T-helper 1 cell treated with Interleukin-12 subunit alpha and Interleukin-12 subunit beta and Interleukin-4 antibody, amounts not matched to agents 30 ng/mL and 1 ng/mL, for 36 hours (primary cell): ENCODE measurements around the gene PPM1L. TPM values are rescaled to one million over a fixed set of nuclear protein-coding genes. Genes with fewer than 3 reads are reported as not detected.

Source experiments
- intact Hi-C: fragments of 100-400 bp; cut with micrococcal nuclease; formaldehyde crosslinking; loops from one replicate; pipeline ENCODE4 v1.15.1; 2024
- total RNA-seq: library from RNA; stranded (reverse); gene quantifications from 2 replicates; pipeline ENCODE4 v1.2.3, GENCODE V29; 2022

PPM1L gene
- total RNA-seq, 1 donor from 2014 or later: 6.3 TPM

DNA sequence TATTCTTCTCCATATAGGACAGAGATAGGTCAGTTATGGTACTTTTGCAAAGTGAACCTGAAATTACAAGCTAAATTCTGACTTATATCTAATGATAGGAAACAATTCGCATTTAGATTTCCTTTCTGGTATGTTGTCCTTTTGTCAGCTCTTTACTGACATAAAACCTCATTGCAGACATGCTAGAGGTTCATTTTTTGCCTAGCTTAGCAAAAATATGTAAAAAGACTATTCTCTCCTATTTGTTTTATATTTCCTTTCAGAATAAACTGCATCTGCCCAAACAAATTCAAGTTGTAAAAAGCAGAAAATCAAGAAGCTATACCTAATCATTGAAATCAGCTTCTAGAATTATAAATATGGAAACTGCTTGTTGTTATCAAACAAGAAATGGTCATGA lies 168.7 kb downstream of the PPM1L start:
- intact Hi-C loops: no loop called here

DNA sequence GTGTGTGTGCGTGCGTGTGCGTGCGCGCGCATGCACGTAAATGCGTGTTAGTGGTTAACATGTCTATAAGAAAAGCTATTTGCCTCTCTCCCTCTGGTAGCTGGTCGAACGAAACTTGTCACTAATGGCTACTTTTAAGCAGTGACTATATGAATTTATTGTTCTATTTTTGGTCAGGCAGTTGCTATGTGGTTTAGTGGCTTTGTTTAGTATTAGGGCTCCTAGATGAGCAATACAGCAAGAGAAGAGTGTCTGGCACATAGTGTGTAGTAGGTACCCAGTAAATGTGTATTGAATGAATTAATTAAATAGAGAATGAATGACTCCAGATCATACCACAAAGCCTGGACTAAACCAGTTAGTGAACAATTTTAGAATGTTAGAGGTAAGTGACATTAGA lies 171.6 kb downstream of the PPM1L start:
- intact Hi-C loops: loop anchor here (1.0 kb wide), 1 partner anchor 220 kb away; no protein-coding TSS in a partner anchor

DNA sequence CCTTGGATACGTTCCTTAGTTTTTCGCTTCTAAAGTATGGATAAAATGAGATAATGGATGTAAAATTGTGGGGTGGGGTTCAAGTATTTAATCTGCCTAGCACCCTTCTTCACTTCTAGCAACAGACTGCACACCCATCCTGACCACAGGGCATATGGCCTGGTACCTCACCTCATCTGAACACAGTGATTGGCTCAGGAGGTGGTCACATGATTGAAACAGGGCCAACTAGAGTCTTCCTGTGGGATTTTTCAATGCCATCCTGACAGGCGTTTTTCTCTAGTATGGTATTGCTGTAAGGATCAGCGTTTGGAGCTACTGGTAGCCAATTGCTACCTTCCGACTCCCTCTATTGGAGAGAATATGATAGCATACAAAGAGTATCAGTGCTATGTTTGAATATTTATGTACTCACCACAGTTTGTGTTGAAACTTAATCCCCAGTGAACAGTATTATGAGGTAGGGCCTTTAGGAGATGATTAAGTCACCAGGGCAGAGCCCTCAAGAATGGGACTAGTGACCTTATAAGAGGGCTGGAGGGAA lies 172.2 kb downstream of the PPM1L start:
- intact Hi-C loops: loop anchor here (1.0 kb wide), 1 partner anchor 221 kb away; no protein-coding TSS in a partner anchor

GRCh38 chr3:160929595-160929994 lies 173.6 kb downstream of the PPM1L start:
- intact Hi-C loops: no loop called here

DNA sequence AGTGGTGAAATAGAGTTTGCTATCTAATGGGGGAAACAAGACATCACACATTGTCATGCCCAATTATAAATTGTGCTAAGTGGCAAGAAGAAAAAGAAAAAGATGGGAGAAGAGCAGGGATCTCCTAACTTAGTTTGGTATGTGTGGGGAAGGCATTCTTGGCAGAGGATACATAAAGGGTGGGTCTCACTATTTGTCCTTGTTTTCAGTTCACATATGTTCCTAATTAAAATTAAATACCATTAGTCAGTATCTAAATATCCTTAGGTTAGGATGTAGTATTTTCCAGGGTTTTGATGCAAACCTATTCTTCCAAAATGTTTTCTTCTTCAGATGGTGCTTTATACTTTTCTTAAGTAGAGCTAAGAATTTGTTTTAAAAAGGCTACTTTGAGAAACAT lies 175.4 kb downstream of the PPM1L start:
- intact Hi-C loops: no loop called here

DNA sequence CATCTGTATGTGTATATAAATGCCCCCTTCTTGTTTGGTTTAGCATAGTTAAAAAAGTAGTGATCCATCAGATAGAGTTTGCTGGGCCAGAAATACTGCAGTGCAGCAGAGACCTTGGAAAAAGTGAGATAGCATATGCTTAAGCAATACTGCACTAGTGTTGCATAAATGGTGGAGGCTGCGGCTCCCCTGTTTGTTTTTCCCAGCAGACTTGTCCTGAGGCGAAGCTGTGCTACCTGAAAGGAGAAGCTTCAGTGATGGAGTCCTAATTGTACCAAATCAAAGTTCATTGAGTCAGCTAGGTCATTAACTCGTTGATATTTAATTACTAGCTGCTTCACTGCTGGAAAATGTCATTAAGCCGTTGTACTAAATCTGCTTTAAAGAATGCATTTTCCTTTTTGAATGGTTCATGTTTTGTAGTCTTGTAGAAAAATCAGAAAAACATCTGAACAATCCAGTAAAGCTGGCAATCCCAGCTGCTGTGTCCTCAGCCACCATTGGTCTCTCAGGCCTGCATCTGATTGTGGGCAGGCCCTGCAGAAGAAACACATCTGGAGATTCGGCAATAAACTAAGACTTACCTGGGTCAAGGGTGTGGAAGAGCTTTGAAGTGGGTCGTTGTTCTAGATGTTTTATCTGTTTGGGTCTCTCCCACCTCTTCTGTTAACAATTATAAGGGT lies 179.5 kb downstream of the PPM1L start:
- intact Hi-C loops: no loop called here

DNA sequence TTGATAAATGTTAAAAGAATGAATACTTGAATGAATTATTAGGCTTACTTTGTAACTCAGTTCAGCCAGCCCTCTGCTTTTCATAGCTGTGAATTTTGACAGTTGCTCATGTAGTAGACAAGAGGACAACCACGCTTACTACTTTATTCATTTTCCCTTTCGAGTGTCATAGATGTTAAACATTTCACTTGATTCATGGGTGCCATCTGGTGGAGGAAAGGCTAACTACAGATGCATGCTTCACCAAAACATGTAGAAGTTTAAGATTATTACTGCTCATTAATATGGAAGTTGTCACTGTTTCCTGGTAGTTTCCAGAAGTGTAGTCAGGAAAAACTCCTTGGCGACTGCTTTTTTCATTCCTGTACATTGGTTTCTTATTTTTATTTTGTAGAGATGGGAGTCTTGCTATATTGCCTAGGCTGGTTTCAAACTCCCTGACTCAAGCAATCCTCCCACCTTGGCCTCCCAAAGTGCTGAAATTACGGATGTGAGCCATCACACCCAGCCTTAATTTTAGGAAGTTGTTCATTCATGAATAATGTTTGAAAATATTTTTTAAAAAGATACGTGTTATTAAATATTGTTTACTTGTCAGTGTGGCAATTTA lies 186.0 kb downstream of the PPM1L start:
- intact Hi-C loops: loop anchor here (1.0 to 5.0 kb wide), 10 partner anchors 141 to 493 kb away; partner anchors contain the start of genes KPNA4 and TRIM59

DNA sequence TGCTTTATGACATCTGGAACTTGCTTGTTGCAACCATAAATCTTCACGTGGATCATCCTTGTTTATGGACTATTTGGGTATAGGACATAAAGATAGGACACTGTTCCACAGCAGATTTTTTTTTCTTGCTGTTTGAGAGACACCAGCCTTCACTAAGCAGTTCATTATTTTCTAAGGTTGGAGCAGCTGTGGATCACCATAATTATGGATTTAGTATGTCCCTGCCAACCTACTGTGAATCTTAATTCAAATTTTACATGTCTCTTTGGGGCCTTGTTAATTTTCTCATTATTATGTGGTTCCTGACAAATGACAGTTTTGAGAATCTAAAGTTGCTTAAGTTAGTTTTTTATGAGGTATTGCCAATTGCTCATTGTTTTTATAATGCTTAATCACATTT lies 188.0 kb downstream of the PPM1L start:
- intact Hi-C loops: loop anchor here (5.0 kb wide), 3 partner anchors 328 to 478 kb away; no protein-coding TSS in a partner anchor

DNA sequence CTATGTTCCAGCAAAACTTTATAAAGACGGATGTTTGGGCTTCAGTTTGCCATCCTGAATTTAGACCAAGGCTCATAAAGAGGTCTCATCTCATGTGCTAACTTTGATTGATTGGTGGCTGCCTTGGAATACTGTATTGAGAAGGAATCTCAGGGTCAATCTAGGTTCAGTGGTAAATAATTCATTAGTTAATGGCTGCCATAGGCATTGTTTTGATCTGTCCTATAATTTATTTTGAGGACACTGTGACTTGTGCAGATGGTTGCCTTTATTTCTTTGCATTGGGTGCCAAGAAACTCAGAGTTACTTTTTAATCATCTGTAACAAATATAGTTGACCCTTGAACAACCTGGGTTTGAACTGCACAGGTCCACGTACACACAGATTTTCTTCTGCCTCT lies 189.3 kb downstream of the PPM1L start:
- intact Hi-C loops: no loop called here

DNA sequence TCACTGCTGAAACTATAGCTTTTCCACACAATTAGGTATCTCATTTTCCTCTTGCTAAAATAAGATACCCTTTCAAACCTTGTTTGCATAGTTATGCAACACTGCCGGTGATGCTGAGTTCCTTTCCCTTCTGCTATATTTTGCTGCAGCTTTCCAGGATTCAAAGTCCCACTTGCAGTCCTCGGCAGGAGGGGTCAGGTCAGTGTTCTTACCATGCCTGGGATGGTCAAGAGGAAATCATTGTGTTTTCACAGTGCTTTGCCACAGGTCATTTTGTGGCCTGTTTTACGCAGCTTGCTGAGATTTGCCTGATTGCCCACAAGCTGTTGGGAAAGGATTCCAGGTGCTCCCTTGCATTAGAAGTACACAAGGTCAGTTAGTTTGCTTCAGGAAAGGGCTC lies 192.2 kb downstream of the PPM1L start:
- intact Hi-C loops: no loop called here

DNA sequence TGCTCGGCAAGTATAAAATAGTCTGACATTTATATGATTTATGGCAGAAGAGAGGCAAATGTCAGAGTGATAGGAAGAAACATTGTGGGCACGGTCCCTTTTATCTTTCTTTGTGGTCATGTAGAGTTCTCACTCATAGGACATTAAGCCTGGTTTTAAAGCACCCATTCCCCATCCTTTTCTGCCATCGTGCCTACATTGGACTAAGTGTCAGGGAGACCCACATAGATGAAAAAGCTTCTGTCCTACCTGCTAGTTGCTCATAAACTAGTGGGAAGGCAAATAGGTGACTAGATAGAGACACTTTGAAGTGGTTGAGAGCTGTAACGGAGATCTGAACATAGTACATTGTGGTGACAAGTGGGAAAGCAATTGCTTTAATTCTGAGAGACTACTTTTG lies 193.4 kb downstream of the PPM1L start:
- intact Hi-C loops: no loop called here

GRCh38 chr3:160950542-160950941 lies 194.5 kb downstream of the PPM1L start:
- intact Hi-C loops: no loop called here

GRCh38 chr3:160950954-160951353 lies 194.9 kb downstream of the PPM1L start:
- intact Hi-C loops: no loop called here

DNA sequence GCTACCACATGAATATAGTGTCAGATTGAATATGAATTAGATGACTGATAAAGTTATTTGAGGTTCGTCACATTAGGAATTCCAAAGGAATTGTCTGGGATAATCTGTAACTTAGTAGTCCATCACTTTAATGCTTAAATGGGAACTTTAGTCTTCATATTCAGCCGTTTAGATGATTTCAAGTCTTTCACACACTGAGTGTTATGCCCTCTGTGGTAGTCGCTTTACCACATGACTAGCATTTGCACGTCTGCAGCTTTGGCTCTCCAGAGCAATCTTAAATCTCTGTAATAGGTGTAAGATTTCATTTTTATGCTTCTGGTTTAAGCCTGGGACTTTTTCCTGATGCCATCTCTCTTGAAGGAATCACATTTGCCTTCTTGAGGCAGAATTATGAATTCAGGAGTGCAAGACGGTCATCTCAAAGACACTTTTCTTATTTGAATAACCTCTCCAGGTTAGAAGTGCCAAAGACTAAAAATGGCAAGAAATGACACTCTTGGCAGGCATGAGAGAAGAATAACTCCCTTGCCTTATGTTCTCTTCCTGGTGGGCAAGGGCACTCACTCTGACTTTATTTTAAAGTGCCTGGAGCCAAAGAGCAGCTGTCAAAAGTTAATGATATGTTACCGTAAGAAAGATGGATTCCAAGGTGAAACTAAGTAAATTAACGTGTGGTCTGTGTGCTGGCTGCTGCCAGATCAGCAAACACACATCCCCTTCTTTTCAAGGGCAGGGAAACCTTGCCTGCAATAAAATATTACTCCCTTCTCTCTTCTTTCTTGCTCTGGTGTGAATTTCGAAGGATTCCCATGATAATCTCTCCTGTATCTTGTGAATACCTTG lies 195.8 kb downstream of the PPM1L start:
- intact Hi-C loops: no loop called here

- intact Hi-C loops: no loop called here
Observed at GRCh38 chr3:160953686-160954085, 197.7 kb downstream of the PPM1L start.

GRCh38 chr3:160956785-160957184 lies 200.8 kb downstream of the PPM1L start:
- intact Hi-C loops: loop anchor here (1.0 kb wide), 2 partner anchors 318 to 468 kb away; no protein-coding TSS in a partner anchor

DNA sequence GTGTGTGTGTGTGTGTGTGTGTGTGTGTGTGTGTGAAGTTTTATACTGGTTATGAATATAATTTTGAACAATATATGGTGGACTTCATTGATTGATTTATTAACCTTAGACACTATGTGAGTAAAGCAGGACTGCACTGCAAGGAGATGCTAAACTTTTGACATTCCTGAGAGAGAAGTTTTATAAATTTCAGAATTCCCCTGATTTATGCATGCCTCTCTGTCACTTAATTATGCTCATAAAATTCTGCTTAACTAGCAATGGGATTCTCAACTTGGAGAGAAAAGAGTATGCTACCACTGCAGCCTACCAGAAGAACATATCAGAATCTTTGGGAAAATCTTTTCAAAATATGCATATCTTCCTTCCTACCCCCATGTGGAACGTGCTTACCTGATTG lies 204.5 kb downstream of the PPM1L start:
- intact Hi-C loops: no loop called here

DNA sequence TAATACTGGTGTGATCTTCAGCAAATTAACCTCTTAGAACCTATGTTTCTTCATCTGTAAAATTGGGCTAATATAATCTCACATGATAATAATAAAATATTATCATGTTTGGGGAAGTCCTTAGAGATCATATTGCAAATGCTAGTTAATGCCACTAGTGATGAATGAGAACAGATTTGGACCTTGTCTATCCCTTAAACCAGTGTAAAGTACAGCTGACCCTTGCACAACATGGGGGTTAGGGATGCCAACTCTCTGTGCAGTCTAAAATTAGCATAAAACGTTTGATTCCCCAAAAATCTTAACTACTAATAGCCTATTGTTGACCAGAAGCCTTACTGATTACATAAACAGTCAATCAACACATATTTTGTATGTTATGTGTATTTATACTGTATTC lies 207.9 kb downstream of the PPM1L start:
- intact Hi-C loops: no loop called here

- intact Hi-C loops: no loop called here
Observed at GRCh38 chr3:160968761-160969160, 212.7 kb downstream of the PPM1L start.

DNA sequence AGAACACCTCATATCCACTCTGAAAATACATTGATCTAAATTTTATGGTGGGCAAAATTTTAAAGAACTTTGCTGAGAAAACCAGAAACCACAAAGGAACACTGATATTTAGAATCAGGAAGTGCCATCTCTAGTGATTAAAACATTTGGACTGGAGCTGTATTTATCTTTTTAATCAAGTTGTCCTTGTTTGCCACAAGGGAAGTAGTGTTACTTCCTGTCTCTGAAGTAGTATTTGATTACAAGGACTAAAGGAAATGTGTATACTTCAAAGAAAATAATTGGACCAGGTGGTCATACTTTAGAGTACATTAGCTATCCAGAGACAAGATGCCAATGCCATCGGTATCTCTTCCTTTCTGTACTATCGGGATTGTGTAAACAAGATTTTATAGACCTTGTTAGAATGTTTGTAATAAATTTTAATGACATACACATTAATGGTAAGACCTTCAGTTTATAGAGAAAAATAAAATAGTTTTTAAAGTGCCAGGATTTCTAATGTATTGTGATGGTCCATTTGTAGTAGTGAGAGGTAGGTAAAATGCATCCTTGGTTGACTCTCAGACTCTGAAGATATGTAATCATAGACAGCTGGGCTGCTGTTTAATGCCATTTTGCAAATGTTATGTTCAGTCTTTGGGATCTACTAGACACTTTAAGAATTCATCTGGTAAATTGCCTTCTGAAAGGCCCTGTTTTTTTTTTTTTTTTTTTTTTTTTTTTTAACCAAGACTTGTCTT lies 217.2 kb downstream of the PPM1L start:
- intact Hi-C loops: no loop called here

DNA sequence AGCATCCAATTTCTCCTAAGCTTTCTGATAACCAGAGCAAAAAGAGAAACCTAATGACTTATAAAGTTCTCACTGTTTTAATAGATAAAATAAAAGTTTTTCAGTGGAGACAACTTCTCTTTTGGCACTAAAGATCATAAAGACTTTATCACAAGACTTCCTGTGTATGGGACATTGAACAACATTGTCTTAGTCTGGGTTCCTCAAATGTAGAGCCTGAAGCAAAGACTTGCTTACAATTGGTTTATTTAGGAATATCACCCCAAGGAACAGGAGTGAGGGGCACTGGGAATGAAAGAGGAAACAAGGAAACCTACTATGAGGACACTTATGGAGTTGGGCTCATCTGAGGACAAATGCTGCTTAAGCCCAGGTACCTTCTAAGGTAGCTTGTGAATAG lies 221.7 kb downstream of the PPM1L start:
- intact Hi-C loops: no loop called here
